A549 (cell line): ENCODE data around the gene CELF2. TPM values are rescaled to one million over a fixed set of nuclear protein-coding genes. Genes with fewer than 3 reads are reported as not detected.

Experiments used
- ATAC-seq, 2 experiments: fragments of 200-7000 bp in 1 of 2; fragments of >200 bp in 1 of 2; cut with Nextera tagmentation in 1 of 2; cut with Tn5 transposase in 1 of 2; 3 replicates each; pipeline versions ENCODE4 v1.8.0 to v1.9.1; 2018 to 2020; ENCODE audit warnings: mild to moderate bottlenecking in 1 of 2, moderate library complexity in 1 of 2
- CTCF ChIA-PET: fragments of 300-600 bp; sonication (Branson Sonifier 250); formaldehyde crosslinking; extraction: SDS; loops from one replicate; lab custom pipeline; 2021; ENCODE audit warnings: antibody characterized with exemption, inconsistent platforms; lab: Yijun Ruan, JAX
- POLR2A ChIA-PET: fragments of 350-600 bp; formaldehyde crosslinking; extraction: SDS; loops from one replicate; lab custom pipeline; 2021; ENCODE audit warnings: antibody characterized with exemption, inconsistent platforms; lab: Yijun Ruan, JAX
- DNase-seq, 2 experiments: peaks; one replicate each; pipeline versions ENCODE4 v3.0.0 to v3.0.0-alpha.2; 2011 to 2016; ENCODE audit warnings: low read depth in 1 of 2, low spot score in 1 of 2
- FAIRE-seq: peaks from 2 replicates; lab custom pipeline; 2011; peaks lifted over from hg19 to GRCh38; lab: Jason Lieb, UNC
- H3K27ac ChIP-seq, 2 experiments: fragments of >200 bp; sonication (Bioruptor Twin); formaldehyde crosslinking; 3 replicates each; pipeline ENCODE4 v1.5.1; 2016 to 2017
- H3K4me1 ChIP-seq: fragments of >200 bp; sonication (Bioruptor Twin); formaldehyde crosslinking; 3 replicates; pipeline ENCODE4 v1.6.1; 2016
- H3K4me2 ChIP-seq: fragments of >200 bp; sonication (Bioruptor Twin); formaldehyde crosslinking; 3 replicates; pipeline ENCODE4 v1.6.1; 2016
- H3K4me3 ChIP-seq: fragments of >200 bp; sonication (Bioruptor Twin); formaldehyde crosslinking; 3 replicates; pipeline ENCODE4 v1.5.1; 2016
- H3K9me3 ChIP-seq: fragments of >200 bp; sonication (Bioruptor Twin); formaldehyde crosslinking; 3 replicates; pipeline ENCODE4 v1.6.1; 2016
- CBX8 ChIP-seq: fragments of 200-600 bp; sonication (generic); IDR thresholded peaks from 2 replicates; pipeline ENCODE4 v1.6.1; 2016
- EP300 ChIP-seq, 2 experiments: fragments of >200 bp; sonication (Bioruptor Twin); formaldehyde crosslinking; IDR thresholded peaks; 2 replicates in 1 of 2; 3 replicates in 1 of 2; pipeline ENCODE4 v1.6.1; 2016 to 2017
- ESRRA ChIP-seq: fragments of 150-350 bp; IDR thresholded peaks from 2 replicates; pipeline ENCODE4 v1.6.1; 2014; ENCODE audit warnings: mild to moderate bottlenecking, low read length, borderline replicate concordance
- FOSL2 ChIP-seq, 2 experiments: fragments of 450-650 bp in 1 of 2; fragments of >200 bp in 1 of 2; sonication (Bioruptor Twin) in 1 of 2; formaldehyde crosslinking; IDR thresholded peaks; 2 replicates each; pipeline versions ENCODE4 v1.5.0 to v1.6.1; 2016 to 2020; ENCODE audit warnings: mild to moderate bottlenecking in 1 of 2, moderate library complexity in 1 of 2
- FOXS1 ChIP-seq: fragments of 250-450 bp; sonication (Bioruptor Pico); IDR thresholded peaks from 2 replicates; pipeline ENCODE4 v1.5.0; 2020; ENCODE audit warnings: mild to moderate bottlenecking, moderate library complexity
- HEYL ChIP-seq: fragments of 250-450 bp; sonication (Bioruptor Pico); IDR thresholded peaks from 2 replicates; pipeline ENCODE4 v1.8.0; 2021; ENCODE audit warnings: mild to moderate bottlenecking, moderate library complexity
- NPAS2 ChIP-seq: fragments of 250-450 bp; sonication (Bioruptor Pico); IDR thresholded peaks from 2 replicates; pipeline ENCODE4 v1.8.0; 2022; ENCODE audit warnings: mild to moderate bottlenecking, moderate library complexity, borderline replicate concordance
- POLR2AphosphoS2 ChIP-seq: conservative IDR thresholded peaks from 2 replicates; pipeline ENCODE4 v1.6.1; 2012; ENCODE audit warnings: low read length, improper control_type of control experiment, inconsistent platforms
- RAD21 ChIP-seq, 2 experiments: fragments of >200 bp in 1 of 2; sonication (Bioruptor Twin) in 1 of 2; formaldehyde crosslinking in 1 of 2; IDR thresholded peaks in 1 of 2; conservative IDR thresholded peaks in 1 of 2; 2 replicates in 1 of 2; 3 replicates in 1 of 2; pipeline ENCODE4 v1.6.1; 2012 to 2018; ENCODE audit warnings: inconsistent platforms in 1 of 2
- SMC3 ChIP-seq: fragments of >200 bp; sonication (Bioruptor Twin); formaldehyde crosslinking; IDR thresholded peaks from 3 replicates; pipeline ENCODE4 v1.6.1; 2018; ENCODE audit warnings: inconsistent platforms
- SREBF2 ChIP-seq: fragments of 450-650 bp; IDR thresholded peaks from 2 replicates; pipeline ENCODE4 v1.6.1; 2014; ENCODE audit warnings: mild to moderate bottlenecking, moderate library complexity
- TFCP2L1 ChIP-seq: fragments of 250-450 bp; sonication (Bioruptor Pico); IDR thresholded peaks from 2 replicates; pipeline ENCODE4 v1.5.0; 2021; ENCODE audit warnings: mild to moderate bottlenecking
- ZC3H11A ChIP-seq: fragments of 450-650 bp; IDR thresholded peaks from 2 replicates; pipeline ENCODE4 v1.6.1; 2014; ENCODE audit warnings: antibody characterized with exemption, mild to moderate bottlenecking
- WGBS: methylation state at CpG from one replicate; pipeline ENCODE4 v1.1.6; 2017; ENCODE audit errors: missing lambda C conversion rate; 5-methylcytosine and 5-hydroxymethylcytosine counted together
- polyA plus RNA-seq, 4 experiments: library from polyadenylated mRNA; depleted of rRNA in 3 of 4; stranded (reverse); fragments of >200 nt; fragmentation: RNase III in 1 of 4; extraction: RNeasy Plus Mini Kit Qiagen cat#74134 plus additional on column Dnase treatment in 1 of 4; gene quantifications; 2 replicates in 3 of 4; 3 replicates in 1 of 4; pipeline ENCODE4 v1.2.3, GENCODE V29; 2011 to 2017
- TF ChIP-seq, protein P1 (sequence below): fragments of 150-350 bp; IDR thresholded peaks from 2 replicates; pipeline ENCODE4 v1.6.1; 2014; ENCODE audit warnings: low read depth, mild to moderate bottlenecking, low read length
- TF ChIP-seq, protein P2 (sequence below): fragments of 250-450 bp; sonication (Bioruptor Pico); IDR thresholded peaks from 2 replicates; pipeline ENCODE4 v1.5.0; 2020; ENCODE audit warnings: low read depth, mild to moderate bottlenecking, moderate library complexity

CELF2 gene
- polyA plus RNA-seq, 2 of the 4 experiments (the other 2 are of a cell fraction), result 0.01 to 0.03 TPM

DNA sequence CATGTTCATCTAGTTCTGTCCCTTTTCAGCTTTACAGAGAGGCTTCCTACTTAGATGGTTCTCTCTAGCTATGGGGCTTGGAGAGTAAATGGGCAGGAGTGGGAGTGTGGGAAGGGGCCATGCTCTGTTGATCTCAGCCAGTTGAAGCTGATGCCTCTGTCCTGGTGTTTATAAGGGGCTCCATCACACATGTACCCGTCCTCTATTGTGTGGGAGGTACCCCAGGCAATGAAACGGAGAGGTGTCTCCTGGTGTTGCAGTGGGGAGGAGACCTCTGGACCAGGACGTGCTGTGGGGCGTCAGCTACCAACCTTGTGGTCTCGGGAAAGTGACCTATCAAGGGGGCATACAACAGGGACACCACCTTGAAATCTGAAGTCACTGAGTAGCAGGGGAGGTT lies 173.5 kb downstream of the CELF2 start:
- FAIRE-seq, result no peak
- no peak for DNase-seq
- H3K4me1 ChIP-seq, result no peaks in the 10 kb centered on the region
- no peak overlapping the region for H3K27ac ChIP-seq
- 0% methylated on average over 5 of the region's 5 CpGs for WGBS
- no peaks in the 10 kb centered on the region for H3K9me3 ChIP-seq
- TF ChIP-seq FOXS1, result no peak
- ChIA-PET POLR2A (no interaction called here), CTCF (no interaction called here)
- ATAC-seq, result no peak
- H3K4me2 ChIP-seq, result no peak overlapping the region
- no peak overlapping the region for H3K4me3 ChIP-seq

DNA sequence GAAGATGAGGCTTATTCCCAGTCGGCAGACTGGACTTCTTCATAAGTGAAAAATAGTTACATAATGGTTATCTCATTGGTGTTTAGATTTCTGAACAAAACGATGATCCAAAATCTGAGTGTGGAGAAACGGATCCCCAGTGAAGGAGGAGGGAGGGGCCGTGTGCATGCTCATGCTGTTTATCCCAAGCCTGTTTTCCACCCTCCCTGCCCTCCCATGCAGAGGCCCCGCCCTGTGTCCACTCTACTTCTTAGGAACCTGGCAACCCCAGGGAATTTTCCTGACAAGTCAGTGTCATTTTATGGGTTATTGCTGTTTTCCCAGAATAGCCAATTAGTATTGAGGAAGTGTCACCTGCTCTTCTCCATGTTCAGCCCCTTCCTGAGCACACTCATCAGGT lies 174.0 kb downstream of the CELF2 start:
- no peak overlapping the region for H3K4me2 ChIP-seq
- FAIRE-seq (no peak), DNase-seq (no peak), ATAC-seq (no peak)
- CTCF ChIA-PET, result no interaction called here
- H3K4me1 ChIP-seq, result no peaks in the 10 kb centered on the region
- POLR2A ChIA-PET, result no interaction called here
- no peak overlapping the region for H3K4me3 ChIP-seq
- H3K27ac ChIP-seq, result no peak overlapping the region
- no peaks in the 10 kb centered on the region for H3K9me3 ChIP-seq
- WGBS, result under 1% methylated on average over 5 of the region's 5 CpGs
- TF ChIP-seq, protein P1, sequence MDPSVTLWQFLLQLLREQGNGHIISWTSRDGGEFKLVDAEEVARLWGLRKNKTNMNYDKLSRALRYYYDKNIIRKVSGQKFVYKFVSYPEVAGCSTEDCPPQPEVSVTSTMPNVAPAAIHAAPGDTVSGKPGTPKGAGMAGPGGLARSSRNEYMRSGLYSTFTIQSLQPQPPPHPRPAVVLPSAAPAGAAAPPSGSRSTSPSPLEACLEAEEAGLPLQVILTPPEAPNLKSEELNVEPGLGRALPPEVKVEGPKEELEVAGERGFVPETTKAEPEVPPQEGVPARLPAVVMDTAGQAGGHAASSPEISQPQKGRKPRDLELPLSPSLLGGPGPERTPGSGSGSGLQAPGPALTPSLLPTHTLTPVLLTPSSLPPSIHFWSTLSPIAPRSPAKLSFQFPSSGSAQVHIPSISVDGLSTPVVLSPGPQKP, result no peak

DNA sequence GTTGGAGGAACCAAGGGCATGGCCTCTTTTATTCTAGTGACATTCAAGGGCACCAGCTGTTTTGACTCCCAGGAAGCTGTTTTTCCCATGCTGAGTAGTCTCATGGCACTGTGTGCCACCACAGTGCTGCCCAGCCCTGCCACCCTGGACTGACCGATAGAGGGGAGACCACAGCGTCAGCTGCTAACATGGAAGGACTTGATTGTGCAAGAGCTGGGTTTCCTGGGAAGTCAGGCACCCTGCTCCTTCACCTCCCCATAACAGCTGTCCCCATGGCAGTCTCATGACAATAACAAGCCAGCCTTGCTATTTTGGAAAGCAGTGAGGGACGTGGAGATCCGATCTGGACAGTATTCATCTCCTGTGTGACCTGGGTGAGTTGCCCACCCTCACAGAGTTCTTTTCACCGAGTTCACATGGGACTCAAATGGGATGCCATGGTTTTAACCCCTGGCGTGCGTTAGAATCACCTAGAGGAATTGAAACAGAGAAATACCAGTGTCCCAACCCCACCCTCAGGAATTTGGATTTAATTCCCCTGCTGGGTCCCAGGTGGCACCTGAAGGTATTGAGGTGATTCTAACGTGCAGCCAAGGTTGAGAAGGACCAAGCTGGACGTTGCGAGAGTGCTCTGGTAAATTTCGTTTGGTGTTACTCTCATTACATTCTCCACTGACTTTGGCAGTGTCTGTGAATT lies 174.8 kb downstream of the CELF2 start:
- no peak overlapping the region for H3K4me2 ChIP-seq
- no peak for ATAC-seq
- no peak for TF ChIP-seq SREBF2
- TF ChIP-seq, protein P1, result no peak
- no peak overlapping the region for H3K4me3 ChIP-seq
- ChIA-PET CTCF (no interaction called here), POLR2A (no interaction called here)
- no peak for FAIRE-seq
- 15% methylated on average over 9 of the region's 11 CpGs for WGBS
- no peak for DNase-seq
- no peak overlapping the region for H3K27ac ChIP-seq
- no peaks in the 10 kb centered on the region for H3K4me1 ChIP-seq
- no peaks in the 10 kb centered on the region for H3K9me3 ChIP-seq

DNA sequence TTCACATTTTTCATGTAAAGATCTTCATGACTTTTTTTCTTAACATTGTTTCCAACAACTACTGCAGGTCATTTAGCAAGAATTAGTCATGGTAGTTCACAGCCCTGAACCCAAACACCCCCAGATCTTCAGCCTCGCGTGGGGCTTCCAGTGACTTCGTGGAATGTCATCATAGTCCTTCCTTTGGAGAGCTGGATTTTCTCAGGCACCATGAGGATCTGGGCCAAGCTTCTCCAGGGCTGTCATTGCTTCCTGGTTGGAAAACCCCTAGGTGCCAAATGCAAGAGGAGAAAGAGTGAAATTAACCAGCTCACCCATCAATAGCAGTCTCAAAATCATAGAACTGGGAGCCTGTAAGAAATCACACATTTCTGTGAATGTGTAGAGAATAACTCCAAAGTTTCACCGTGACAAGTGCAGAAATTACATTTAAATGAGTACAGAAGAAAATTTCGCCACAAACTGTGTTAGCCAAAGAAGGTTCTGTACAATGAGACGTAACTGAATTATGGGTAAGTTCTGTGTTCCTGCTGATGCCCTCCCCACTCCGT lies 175.4 kb downstream of the CELF2 start:
- 8% methylated on average over 7 of the region's 7 CpGs for WGBS
- ChIA-PET POLR2A (no interaction called here), CTCF (no interaction called here)
- Histone ChIP-seq H3K4me3 (no peak overlapping the region), H3K4me1 (no peaks in the 10 kb centered on the region), H3K9me3 (no peaks in the 10 kb centered on the region), H3K4me2 (no peak overlapping the region), H3K27ac (no peak overlapping the region)
- DNase-seq, result no peak
- FAIRE-seq, result no peak
- no peak for ATAC-seq
- TF ChIP-seq ESRRA, result no peak
- no peak for TF ChIP-seq NPAS2
- TF ChIP-seq SMC3, result no peak
- TF ChIP-seq FOSL2 (IDR thresholded peaks at IDR 0.05), result no peak
- TF ChIP-seq FOSL2 (CRISPR knock-in tag; IDR thresholded peaks at IDR 0.05), result no peak
- no peak for TF ChIP-seq POLR2AphosphoS2
- no peak for TF ChIP-seq RAD21 (conservative IDR thresholded peaks at IDR 0.05 in 1 of 2, IDR thresholded peaks at IDR 0.05 in 1 of 2)

DNA sequence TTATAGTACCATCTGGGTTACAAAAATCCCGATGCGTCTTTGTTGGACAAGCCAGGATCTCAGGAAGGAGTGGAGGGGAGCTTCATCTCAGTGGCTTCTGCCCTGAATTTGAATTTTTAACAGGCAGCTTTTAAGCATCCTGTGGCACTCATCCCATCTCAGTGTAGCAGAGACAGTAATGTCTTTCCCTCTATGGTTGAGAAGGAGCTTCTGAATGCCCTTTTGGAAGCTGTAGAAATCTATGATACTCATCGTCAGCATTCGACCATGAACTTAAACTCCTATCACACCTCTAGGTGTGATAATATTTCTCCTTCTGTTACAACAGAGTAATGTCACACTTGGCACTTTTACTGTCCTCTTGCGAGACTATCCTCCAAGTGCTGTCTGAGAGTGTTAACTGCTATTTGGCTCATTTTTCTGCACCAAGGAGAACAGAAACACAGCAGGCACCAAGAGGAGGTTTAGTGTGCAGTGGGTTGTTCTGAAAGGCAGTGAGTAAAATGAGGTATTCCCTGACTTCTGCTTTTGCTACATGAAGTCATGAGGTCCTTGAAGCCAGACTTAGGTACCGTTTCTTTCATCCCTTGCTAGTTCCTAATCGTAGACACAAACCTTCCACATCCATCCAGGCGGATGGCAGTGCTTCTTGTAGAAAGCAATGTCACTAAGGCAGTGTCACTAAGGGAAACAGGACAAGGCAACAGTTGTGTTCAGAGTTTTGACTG lies 177.4 kb downstream of the CELF2 start:
- POLR2A ChIA-PET, result no interaction called here
- Histone ChIP-seq H3K4me1 (no peaks in the 10 kb centered on the region), H3K4me3 (no peak overlapping the region)
- TF ChIP-seq EP300 (IDR thresholded peaks at IDR 0.05) (no peak), ZC3H11A (no peak), TFCP2L1 (CRISPR knock-in tag) (no peak), HEYL (no peak), CBX8 (no peak)
- TF ChIP-seq, protein P2, sequence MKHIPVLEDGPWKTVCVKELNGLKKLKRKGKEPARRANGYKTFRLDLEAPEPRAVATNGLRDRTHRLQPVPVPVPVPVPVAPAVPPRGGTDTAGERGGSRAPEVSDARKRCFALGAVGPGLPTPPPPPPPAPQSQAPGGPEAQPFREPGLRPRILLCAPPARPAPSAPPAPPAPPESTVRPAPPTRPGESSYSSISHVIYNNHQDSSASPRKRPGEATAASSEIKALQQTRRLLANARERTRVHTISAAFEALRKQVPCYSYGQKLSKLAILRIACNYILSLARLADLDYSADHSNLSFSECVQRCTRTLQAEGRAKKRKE (CRISPR knock-in tag), result no peak
- TF ChIP-seq, all 56 proteins: peak for 0
- WGBS, result 28% methylated on average over 8 of the region's 8 CpGs
- Histone ChIP-seq H3K9me3 (no peaks in the 10 kb centered on the region), H3K27ac (no peak overlapping the region), H3K4me2 (no peak overlapping the region)
- DNase-seq (no peak), ATAC-seq (no peak), FAIRE-seq (no peak)
- CTCF ChIA-PET, result no interaction called here
